Activated T-cell treated with anti-CD3 and anti-CD28 coated beads for 4 hours (primary cell): ENCODE results near the gene SPTBN5.

Source experiments
- DNase-seq: peaks from one replicate; pipeline ENCODE4 v3.0.0-alpha.2; 2020

Gene SPTBN5

DNA sequence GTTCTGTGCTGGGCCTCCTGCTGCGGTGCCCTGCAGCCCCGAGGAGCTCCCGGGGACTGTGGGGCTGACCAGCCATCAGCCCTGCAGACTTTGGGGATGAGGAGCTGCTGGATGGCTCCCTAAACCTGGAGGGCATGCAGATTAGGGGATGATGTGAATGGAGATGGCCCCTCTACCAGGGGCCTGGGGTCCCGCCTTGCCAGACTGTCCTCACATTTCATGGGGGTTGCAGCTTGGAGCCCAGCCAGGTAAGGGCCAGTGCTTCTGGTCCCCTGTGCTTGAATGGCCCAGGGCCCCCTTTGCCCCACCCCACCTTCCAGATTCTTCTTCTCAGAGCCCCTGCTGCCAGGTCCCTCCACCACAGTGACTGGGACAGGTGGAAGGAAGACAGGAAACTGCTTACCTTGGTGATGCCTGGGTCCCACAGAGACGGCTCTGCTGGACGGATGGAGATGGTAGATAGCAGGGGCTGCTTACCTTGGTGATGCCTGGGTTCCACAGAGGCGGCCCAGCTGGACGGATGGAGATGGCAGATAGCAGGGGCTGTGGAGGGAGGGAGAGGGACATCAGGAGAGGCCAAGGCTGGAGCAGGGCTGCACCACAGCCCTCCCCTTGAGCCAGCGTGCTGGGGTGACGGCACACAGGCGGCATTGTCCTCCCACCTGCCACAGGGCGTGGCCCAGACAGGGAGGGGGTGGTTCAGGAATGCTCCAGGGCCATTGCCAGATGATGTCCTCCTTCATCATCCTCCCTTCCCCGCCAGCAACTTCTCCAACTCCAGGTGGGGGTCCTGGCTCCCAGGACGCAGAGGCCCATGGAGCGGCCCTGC is at the start of gene SPTBN5:
Gene SPTBN5, minus strand, starts transcription at position 632 of the 829 bp plus-strand sequence. Its CDS starts 556 bp downstream, at position 76.
- DNase-seq = no peak

DNA sequence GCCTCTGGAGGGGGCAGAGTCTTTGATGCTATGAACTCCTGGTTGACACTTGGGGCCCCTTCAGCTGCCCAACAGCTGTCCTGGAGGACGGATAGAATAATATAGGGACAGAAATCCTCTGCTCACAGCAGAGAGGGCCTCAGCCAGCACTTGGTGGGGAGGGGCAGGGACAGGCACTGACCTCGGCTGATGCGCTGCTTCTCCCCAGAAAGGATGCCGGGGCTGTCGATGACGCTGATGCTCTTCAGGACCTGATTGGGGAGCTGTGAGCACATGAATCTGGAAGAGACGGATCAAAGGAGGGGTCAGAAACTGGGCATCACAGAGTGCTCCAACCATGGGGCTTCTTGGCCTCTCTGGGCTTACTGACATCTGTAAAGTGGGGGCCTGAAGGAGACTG is 49.0 kb upstream of the SPTBN5 start:
- no peak for DNase-seq

DNA sequence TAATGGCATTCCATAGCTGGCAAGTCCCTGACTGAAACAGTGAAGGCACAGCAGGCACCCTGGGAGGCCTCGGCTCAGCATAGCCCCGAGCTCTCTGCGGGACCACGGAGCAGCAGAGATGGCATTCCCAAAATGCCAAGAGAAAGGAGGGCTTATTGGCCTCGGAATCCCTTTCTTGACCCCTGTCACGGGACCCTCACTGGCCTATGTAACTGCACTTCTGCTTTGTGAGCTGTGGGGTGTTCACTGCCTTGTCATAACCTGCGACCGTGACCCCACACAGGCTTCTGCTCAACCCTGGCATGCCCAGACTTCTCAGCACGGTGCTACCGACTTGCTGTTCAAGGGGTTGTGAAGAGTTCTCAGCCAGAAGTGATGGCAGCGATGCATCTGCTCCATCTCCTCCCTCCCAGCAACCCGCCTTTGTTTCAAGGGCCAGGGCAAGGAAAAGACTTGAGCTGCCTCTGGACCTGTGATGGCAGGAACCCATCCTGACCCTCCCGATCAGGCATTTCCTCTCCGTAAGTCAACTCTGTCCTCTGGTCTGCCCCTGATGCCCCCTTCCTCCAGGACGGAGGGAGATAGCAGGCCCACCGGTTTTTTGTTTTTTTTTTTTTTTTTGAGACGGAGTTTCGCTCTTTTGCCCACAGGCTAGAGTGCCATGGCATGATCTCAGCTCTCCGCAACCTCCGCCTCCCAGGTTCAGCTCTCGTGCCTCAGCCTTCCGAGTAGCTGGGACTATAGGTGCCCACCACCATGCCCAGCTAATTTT is 48.0 kb upstream of the SPTBN5 start:
- no peak for DNase-seq

DNA sequence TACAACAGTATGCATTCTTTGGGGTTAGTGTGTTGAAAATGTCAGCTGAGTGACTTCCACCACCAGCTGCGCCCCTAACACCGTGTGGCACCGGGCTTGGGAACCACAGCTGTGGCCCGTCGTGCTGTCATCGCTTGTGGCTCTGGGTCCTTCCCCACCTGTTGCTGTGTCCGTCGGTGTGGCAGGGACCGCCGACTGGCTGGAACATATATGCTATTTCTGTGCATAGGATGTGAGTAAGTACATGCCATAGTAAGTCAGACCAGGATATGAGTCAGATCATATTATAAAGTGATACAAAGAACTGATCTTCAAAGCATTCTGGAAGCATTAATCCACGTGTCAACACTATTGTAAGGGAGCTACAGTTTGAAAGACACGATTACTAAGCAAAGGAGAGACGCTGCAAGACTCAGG is 46.6 kb upstream of the SPTBN5 start:
- DNase-seq = no peak

DNA sequence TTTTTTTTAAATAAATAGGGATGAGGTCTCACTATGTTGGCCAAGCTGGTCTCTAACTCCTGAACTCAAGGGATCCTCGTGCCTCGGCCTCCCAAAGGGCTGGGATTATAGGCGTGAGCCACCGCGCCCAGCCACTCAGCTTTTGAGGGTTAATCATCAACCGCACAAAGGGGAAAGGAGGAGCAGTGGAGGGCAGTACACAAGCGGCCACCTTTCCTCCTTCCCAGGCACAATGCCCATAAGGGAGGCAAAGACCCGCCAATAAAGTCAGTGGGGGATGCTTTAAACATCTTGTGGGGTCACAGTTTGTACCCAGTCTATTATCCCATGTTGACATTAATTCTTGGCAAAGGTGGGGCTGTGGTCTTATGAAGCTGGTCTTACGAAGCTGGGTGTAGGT is 46.1 kb upstream of the SPTBN5 start:
- DNase-seq = no peak

DNA sequence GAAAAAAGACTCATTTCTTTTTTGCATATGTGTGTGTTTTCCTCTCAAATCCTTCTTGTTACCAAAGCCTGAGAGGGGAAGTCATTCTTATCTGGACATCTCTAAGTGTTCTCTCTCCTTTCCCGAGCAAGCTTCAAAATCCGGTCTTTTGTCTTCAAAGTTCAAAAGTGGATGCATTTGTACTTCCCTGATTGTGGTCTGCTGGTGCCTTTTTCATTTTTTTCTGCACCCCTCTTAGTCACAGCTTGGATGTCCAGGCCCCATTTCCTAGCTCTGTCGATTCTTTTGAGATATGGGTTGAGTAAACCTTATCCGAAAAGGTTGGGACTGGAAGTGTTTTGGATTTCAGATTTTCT is 43.7 kb upstream of the SPTBN5 start:
- DNase-seq = no peak

DNA sequence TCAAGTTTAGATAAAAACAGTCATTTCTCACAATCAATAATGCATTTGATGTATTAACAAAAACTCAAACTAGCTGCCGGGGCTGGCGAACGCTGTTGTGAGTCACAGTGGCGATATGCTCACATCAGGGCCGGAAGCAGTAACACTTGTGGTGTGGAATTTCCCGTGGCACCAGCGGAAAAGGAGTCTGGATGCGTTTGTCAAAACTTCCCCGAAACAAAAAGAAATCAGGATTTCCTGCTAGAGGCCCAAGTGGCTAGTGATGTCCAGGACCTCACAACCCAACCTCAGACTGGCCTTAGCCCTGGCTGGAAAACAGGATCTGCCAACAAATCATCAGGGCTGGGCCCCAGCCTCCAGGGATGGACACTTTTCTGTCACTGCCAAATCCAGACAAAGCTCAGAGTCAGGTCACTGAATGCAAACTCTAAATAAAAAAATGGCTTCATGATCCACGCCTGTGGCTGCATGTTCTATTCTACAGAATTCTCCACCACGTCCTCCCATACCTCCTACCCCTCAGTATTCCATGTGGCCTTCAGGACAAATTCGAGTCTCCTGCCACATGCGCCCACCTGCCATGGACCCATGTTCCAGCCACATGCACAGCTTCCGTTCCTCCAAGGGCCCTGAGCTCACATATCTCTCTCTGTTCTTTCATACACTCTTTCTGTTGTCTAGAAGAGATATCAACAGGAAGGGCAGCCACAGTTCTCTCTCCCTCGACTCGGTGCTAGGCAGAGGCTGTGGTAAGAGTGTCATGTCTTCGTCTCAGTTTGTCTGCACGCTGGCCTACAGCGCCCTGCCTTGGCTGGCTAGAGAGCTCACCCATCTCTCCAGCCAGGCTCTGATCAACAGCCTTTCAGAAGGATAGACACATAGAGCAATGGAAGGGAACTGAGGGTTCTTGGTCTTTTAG is 43.1 kb upstream of the SPTBN5 start:
- peak; percentile 59 for DNase-seq

DNA sequence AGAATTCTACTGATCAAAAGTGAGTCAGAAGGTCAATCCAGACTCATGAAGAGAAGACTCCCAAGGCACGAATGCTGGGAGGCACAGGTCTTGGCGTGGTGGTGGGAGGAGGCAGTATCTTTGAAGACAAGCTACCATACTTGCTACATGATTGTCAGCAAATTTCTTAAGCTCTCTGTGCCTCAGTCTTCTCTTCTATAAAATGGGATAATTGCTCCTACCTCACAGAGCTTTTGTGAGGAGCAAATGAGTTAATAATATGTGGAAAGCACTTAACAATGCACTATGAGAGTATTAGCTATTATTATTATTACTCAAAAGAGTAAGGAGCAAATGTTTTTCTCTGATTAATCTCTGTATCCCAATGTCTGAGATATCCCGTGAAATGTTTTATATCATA is 42.3 kb upstream of the SPTBN5 start:
- no peak for DNase-seq

DNA sequence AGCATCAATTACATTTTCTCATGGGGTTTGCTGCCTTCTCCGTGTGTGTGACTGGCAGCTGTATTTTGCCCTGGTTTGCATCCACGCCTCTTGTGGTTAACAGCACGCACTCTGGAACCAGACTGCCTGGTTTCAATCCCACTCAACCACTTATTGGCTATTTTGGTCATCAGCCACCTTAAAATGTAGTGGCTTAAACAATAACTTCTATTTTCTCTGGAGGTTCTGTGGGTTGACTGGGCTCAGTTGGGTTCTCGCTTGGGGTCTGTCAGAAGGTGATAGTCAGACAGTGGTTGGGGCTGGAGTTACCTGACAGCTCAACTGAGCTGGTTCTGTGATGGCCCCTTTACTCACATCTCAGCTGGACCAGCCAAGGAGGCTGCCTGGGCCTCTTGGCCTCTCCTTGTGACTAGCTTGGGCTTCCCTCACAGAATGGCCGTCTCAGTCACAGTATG is 41.7 kb upstream of the SPTBN5 start:
- DNase-seq = no peak

DNA sequence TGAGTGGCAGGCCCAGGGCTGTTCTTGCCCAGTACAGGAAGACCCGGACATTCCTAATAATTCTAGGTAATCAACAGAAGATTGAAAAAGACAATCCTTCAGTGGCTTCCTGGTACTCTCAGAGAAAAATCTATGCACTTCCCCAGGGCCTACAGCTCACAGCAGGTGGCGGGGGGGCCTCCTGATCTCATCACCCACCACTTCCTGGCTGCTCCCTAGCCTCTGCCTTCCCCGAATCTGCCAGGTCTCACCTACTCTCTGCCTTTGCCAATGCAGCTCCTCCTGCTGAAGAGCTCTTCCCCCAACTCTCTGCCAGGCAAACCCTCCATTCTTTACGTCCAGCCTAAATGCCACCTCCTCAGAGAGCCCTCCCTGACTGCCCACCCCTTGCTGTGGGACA is 41.0 kb upstream of the SPTBN5 start:
- peak; percentile 59 for DNase-seq

DNA sequence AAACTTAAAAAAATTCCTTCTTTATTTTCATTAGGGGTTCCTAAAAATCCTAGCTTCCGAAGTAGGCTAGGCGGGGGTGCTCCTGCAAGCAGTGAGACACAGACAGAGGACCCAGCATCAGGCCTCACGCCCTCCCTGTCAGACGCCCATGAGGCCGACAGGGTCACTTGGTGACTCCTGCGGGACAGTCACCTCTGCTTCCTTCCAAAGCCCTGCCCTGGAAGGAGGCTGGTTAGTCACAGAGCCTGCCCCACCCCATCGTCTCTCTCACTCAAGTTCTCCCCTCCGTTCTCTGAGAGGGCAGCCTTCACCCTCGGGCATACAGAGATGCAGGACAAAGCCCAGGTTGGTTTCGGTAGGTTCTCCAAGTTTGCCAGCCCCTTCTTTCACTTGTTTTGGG is 39.9 kb upstream of the SPTBN5 start:
- DNase-seq = no peak

DNA sequence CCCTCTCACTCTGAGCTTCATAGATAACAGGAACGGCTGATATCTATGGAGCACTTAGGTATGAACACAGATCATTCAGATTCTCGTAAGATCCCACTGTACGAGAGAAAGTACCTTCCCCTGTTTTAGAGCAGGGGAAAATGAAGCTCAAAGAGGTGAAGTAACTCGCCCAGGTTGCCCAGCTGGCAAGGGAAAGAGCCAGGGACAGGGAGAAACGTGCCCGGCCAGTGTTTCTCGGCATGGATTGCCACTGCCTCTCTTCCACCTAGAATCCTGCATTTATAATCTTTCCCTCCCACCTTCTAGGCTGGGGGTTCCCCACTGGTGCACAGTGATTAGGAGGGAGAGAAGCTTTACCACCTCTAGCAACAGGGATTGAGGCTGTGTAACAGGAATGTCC is 39.5 kb upstream of the SPTBN5 start:
- no peak for DNase-seq

DNA sequence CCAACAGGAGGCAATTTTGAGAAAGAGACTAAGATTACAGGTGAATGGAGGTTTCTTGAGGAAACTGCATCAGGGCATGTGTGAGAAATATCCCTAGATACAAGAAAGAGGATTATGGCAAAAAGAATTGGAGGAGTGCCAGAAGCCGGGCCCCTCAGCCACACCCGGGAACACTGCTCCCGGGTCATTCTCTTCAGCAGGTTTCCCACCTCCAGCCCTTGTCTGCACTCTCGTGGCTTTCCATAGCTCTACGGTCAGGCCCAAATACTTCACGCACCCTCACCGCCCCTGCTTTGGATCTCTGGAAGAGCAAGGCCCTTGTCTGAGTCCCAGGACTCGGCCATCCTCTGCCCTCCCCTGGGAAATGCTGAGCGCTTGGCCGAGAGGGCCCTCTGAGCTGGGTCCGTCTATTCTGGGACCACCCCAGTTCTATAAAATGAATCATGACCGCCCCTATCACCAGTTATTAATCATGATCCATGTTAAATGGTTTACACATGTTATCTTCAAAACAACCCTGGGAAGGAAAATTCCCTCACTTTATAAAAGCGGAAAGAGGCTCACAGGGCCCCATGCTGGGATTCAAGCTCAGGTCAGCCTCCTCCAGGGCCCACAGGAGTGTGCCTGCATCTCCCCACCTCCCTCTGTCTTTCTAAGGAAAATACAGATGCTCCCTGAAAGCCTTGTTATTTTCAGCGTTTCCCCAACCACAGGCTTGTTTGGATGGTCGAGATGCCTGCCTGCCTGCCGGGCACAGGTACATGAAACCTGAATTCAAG is 38.8 kb upstream of the SPTBN5 start:
- DNase-seq = no peak

DNA sequence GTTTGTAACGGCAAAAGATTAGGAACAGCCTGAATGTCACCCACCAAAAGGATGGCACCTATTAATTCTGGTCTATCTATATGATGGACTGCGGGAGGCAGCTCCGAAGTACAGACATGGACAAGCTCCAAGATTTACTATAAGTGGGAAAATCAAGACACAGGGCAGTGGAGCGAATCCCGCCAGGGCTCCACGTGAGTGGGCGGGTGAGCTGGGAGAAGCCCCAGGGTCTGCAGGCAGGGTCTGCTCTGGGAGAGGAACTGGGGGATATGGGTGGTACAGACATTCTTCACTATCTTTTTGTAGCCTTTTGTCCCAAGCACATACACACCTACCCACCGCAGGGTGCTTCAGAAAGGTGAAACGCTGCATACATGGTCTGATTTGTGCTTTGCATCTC is 38.2 kb upstream of the SPTBN5 start:
- DNase-seq = no peak

DNA sequence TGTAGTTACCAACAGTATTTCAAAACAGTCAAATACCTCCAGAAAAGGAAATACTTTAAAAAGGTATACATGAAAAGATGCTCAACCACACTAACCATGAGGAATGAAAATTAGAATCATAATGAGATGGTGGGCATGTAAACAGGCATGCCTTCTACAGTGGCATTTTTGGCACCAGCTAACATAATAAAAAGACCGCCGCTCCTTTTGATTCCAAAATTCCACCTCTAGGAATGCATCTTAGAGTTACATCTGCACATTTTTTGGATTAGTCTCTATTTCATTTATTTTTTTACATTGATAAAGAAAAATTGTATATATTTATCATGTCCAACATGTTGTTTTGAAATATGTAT is 37.0 kb upstream of the SPTBN5 start:
- DNase-seq = no peak

DNA sequence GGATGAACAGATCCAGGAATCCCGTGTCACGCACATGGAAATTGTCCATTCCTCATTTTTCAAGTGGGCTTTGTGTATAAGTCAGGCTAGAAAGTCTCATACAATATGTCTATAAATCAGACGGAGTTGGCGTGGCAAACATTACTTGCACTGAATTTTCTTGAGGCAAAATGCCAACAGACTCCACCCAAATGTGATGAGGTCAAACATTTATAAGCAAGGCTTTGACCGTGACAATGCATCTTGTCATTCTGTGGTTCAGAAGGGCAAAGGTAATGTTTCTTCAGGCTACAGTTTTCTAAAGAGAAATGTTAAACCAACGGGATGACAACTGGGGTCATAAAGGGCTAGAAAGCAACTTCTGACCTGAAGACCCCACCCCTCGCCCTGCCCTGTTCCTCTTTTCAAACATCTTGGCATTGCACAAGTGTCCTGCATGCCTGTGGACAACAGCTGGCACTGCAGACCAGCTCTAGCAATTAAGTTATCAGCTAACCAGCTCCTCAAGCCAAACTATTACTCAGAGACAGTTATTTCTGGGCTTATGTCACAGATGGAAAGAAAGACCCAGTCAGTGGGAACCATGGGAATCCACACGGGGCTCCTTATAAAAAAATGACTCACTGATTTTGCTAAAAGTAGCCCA is 36.5 kb upstream of the SPTBN5 start:
- no peak for DNase-seq

DNA sequence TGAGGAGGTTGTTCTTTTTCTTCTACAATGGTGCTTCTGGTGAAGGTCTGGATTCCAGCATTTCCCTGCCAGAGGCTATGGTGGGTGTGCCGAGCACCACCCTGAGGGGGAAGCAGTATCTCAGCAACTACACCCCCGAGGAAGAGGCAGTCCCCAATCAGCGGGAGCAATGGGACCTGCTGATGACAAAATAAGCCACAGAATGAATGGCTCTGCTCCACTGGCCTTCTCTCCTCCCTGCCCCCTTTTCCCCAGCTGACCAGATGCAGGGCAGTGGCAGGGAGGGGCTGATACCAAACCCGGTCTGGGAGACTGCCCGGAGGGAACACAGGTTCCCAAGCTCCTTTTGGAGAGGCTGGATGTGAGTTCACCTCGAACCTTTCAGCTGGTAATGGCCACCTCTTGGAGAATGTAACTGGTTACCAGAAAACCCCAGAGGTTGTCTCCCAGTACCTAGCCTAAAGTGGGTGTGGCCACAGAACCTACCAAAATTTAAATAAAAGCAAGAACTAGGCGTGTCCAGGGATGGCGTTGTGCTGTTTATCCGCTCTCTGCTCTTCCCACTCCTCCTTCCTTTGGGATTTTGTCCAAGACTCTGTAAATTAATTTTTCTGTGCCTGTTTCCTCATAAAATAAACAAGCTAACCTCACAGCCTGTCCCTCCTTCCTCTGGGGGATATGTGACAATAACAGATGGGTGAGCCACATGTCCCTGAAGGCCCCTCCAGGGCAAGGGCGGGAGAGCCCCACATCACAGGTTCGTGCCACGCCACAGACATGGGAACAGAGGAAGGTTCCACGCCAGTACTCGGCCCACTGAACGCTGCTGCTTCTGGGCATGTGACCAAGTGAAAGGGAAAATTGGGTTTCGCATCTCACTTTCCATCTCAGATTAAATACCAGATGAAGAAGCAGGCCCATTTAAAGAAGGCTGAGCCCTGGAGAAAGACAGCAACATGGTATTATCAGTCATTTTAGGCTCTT is 35.1 kb upstream of the SPTBN5 start:
- DNase-seq = no peak

DNA sequence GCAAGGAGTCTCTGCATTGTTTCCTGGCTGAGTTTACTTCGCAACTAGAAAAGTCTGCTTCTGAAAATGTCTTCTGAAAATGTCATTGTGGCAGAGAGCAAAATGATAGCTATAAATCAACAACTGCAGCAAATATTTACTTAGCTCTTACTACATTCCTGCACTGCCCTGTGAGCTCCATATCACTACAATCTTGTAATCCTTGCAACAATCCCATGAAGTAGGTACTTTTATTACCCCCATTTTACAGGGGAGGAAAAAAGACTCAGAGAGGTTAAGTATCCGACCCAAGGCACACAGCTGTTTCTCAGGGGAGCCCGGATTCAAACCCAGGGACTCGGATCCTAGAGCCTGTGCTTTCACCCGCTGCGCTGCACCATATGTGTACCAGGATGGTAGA is 34.2 kb upstream of the SPTBN5 start:
- no peak for DNase-seq

DNA sequence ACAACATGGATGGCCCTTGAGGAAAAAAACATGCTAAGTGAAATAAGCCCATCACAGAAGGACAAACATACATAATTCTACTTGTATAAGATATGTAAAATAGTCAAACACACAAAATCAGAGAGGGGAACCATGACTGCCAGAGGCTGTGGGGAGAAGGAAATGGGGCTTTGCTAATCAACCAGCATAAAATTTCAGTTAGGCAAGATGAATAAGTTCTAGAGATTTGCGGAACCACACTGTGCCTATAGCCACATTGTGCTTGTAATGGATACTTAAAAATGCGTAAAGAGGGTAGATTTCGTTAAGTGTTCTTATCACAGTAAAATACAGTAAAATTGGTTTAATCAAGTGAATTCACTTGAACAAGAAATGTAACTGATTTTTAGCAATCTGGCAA is 33.7 kb upstream of the SPTBN5 start:
- DNase-seq = no peak

DNA sequence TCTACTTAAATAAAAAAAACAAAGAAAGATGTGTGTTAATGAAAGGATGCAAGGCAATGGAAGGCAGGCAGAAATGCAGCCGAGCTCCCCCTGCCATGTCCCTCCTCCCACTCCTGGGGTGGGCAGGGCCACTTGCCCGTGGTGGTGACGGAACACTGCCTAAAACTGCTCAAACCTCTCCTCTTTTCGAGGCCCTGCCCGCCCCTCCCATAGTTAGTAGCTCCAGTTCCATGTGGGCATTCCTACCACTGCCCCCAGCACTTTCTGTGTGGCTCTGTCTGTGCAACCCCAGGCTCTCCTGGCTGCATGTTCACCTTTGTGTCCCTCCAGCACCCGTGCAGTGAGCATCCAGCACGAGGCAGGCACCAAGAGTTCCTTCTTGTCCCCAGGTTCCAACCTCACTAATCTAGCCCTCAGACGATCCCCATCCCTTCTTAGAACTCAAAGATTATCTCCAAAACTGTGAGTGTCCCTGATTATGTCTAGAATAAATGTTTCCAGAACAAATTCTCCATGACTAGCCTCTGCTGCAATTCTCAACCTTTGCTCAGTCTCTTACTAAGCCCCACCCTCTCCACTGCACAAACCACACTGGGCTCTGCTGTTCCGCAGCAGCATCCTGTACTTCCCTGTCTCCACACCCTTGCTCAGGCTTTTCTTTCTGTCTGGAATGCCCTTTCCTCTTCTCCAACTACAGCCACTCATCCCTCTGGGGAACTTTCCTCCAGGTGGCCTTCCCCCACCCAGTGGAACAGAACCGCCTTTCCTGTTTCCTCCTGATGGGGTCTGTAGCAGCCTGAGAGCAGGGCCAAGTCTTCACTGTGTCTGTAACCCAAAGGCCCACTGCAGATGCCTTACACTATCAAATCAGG is 32.6 kb upstream of the SPTBN5 start:
- no peak for DNase-seq
